Stimulated activated CD4-positive, alpha-beta T cell treated with anti-CD3 and anti-CD28 coated beads, TNF-alpha, amount 100 ng/mL, for 24 hours (primary cell): Measurements from ENCODE around the gene TMTC4.
"Not testable (repeated sequence)": the region's sequence is repeated elsewhere in the genome, so short reads cannot be mapped to it uniquely, and the experiment has no call there.

ENCODE experiments used
- DNase-seq, 3 experiments: peaks; one replicate each; pipeline ENCODE4 v3.0.0-alpha.2; 2020; ENCODE audit warnings: low read depth in 3 of 3

The TMTC4 gene

DNA sequence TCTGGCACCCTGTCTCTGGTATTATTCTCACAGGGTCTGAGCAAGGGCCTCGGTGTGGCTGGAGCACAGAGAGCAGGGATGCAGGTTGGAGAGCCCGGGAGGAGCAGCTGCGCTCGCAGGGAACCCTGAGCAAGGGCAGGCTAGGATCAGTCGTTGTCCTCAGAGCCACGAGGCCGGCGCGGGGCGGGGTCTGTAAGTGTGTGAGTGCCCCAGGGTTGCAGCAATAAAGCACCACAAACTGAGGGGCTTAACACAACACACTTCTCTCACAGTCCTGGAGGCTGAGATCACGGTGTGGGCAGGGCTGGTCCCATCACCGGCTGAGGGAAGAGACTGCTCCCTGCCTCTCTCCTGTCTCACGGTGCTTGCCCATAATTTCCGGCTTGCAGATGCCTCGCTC lies 47.5 kb downstream of the TMTC4 start:
- no peak for DNase-seq

DNA sequence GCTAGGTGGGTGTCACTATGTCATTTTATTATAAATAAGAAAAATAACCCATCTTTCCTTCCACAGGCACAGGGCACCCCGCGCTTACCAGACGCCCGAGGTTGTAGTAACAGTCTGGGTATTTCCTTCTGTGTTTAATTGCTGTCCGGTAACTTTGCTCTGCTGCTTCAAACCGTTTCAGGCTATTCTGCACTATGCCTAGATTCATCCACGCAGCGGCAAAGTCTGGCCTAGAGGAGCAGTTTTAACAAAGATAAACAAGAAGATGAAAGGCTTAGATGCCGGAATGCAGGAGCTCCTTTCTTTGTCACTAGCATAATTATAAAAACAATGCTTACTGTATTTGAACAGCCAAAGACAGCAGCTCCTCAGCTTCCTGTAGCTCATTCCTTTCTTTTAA lies 49.1 kb downstream of the TMTC4 start:
- DNase-seq, result no peak

DNA sequence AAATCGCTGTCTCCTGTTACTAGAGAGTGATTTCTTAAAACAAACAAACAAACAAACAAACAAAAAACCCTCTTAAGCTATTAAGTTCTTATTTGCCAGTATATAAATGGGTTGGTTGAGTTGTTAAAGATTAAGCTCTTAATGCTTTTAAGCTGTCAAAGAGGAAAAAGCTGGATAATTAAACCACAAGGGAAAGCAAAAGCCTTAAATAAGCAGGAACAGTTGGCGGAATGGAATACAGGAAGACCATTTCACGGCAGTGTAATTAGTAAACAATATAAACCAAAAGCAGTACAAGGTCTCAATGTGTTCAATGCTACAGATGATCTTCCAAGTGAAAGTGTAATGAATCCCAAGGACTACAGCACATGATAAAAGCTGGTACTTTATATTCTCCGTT lies 53.8 kb downstream of the TMTC4 start:
- DNase-seq, result no peak

DNA sequence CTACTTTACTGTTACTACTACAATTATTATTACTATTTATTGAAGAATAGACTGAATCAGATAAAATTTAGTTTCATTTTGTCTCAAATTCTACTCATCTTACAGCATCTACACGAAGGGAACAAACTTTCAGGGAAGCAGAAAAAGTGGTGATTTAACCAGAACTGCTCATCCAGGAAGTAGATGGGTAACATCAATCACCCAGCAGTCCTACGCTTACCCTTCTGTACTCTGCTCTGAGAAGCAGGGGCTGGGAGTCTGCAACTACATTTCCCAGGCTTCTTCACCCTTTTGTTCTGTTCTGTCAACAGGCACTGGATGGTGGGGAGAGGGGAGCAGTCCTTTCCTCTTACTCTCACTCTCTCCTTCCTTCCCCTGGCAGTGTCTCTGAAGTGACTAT lies 54.7 kb downstream of the TMTC4 start:
- DNase-seq, result no peak

DNA sequence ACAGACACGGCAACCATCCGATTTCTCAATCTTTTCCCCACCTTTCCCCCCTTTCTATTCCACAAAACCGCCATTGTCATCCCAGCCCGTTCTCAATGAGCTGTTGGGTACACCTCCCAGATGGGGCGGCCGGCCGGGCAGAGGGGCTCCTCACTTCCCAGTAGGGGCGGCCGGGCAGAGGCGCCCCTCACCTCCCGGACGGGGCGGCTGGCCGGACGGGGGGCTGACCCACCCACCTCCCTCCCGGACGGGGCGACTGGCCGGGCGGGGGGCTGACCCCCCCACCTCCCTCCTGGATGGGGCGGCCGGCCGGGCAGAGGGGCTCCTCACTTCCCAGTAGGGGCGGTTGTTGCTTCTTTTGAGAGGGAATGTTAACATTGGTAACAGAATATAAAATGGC lies 55.7 kb downstream of the TMTC4 start:
- DNase-seq, result not testable (repeated sequence)

DNA sequence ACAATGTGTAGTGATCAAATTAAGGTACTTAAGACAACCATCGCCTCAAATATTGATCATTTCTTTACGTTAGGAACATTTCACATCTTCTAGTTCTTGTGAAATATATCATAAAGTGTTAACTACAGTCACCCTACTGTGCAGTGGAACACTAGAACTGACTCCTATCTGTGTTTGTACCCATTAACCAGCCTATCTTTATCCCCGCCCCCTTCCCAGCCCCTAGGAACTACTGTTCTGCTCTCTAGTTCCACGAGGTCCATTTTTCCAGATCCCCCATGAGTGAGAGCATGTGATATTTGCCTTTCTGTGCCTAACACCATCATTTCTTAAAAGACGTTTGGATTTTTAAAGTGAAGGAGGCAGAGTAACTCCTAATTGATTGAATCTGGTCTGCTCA lies 61.6 kb downstream of the TMTC4 start:
- DNase-seq, result no peak

DNA sequence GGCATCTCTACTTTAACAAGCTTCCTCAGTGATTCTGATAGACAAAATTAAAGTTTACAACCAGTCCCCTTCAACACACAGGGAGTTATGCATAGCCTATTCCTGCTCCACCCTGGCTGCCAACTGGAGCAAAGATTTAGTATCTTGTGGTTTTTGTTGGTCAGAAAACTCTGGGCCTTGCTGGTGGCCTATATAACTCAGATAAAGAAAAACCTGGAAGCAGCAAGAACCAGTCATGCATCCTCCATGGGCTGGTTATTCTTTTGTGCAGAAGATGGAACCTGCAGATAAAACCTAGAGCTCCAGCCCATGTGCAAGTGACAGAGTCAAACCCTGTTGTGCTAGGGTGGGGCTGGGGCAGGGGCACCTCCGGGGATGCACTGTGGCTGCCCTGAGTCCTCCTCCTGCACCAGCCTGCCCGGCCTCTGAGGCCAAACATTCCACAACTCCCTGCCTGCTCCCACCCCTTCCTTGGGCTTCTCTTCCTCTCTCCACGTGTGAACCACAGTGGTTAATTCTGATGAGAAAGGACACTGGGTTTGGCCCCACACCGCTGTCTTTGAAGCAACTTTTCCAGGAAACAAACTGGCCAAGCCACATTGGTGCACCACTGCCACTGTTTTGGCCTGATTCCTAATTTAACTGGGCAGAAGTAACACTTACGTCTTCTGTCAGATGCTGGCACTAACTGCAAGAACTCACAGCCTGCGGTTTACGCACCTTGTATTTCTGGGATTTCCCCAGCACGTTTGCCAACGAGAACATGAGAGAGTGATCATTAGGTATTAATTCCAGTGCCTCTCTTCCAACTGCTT lies 62.7 kb downstream of the TMTC4 start:
- no peak for DNase-seq

DNA sequence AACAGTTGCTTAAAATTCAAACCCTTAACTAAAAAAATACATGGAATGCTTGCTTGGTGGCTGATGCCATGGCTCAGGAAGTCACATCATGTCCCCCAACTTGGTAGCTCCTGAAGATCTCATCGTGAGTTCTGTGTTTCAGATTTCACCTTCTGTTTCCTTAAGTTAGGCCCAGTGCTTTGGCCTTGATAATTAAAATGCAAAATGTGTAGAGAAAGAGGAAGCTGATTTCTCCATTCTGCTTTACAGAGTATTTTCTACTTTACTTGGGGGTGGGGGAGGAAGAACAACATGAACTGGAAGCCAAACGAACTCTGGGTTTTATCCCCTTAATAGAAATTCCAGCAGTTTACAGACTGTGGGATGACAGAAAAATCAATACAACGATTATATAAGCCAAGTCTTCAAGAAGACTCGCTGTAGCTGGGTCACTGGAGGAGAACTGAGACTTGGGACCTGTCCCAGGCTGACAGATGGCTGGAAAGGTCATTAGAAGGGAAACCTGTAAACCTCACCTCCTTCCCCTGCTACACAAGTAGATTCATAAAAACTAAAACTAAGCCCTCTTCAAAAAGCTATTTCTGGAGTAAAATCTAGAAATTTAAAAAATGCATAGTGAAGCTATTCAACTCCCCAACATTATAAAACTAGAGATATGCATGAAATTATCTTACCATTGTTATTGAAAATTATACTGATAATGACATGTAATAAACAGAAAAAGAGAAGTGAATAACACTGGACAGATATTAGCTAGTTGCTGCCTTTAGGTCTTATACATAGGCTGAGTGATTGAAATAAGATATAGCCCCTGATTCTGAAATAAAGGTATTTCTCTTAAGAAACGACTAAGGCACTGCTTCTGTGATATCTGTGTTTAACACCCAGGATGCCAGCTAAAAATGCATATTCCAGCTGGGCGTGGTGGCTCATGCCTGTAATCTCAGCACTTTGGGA lies 63.9 kb downstream of the TMTC4 start:
- no peak for DNase-seq

DNA sequence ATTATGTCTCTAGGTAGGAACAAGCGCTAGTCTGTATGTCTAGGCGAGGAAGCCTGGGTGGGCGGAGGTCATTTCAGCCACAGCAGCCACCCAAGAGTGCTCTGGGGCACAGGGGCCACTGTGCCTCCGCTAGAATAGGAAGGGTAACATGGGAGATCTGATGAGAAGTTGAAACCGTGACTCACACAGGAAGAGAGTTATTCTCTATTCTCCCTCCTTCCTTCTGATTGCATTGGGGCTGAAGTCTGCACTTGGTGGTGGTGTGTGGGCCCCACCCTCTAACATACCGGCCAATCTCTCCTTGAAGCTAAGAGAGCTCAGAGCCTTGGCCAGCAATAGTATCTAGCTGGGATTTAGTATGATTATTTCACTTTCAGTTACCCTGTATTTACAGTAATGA lies 65.7 kb downstream of the TMTC4 start:
- no peak for DNase-seq

DNA sequence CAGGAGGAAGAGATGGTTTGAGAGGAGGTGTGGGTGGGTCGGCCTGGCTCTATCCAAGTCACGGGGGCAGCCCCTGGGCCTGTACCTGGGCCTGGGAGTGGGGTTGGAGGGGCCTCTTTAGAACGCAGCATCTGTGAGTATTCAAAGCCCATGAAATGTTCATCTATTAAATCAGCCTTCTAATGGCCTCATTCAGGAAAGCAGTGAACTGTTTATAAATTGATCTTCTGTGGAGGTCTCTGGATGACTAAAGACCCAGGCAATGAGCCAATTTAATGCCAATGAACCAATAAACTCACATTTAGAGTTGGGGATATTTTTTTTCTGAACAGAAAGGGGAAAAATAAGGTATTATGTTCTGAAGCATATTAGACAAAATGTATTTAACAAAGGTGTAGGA lies 66.1 kb downstream of the TMTC4 start:
- DNase-seq, result no peak

DNA sequence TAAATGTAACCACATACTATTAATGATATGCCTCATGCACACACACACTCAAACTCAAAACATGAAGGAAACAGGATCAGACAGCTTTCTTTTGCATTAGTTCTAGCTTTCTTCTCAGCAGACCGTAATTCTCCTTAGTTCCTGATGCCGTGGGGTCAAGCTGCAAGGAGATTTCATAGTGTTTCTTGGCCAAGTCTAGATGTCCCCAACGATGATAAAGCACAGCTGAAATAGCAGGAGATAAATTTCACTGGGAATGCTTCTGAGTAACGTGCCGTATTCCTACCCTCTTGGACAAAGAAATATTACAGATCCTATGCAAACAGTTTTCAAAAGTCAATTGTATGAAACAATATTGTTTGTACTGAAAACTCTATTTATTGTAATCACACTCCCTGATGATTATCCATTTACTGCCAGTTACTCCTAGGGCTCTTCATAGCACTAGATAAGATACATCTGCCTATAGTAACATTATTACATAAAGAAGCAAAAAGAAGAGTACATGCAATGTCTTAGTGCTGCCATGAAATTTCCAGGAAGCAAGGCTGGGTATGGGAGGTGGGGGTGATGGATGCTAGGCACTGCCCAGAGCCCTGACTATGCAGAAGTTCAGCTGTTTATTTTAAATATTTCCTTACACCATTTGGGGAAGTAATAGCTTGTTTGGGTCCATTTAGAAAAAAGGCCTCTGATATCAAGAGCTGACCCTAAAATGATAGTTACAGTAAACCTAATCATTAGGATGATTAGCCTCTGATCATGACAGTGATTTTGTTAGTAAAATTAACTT lies 69.5 kb downstream of the TMTC4 start:
- no peak for DNase-seq

DNA sequence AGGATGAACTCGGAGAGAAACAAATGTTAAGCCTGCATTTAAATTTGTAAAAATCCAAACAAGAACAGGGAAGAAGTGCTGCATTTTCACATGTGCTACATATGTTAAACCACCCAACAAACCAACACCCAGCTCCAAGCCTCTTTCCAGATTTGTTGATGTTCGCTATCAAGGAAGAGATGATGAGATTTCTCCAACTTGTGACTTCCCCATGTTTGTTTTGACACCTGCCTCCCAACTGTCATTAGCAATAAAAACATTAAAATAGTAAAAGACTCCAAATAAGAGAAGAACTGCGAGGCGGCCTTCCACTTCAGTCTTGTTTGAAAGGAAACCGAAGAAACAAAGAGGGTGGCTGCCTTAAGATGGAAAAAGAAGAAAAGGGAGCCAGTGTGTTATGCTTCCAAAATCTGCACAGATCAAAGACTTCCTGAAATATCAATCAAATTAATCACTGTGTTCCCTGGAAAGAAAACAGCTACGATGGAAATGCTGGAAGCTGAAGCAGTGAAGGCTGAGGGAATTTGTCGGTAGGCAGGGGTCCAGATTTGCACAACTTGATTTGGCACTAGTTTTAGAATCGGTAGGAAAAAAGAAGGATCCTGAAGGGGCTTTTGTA lies 72.0 kb downstream of the TMTC4 start:
- DNase-seq, result no peak

DNA sequence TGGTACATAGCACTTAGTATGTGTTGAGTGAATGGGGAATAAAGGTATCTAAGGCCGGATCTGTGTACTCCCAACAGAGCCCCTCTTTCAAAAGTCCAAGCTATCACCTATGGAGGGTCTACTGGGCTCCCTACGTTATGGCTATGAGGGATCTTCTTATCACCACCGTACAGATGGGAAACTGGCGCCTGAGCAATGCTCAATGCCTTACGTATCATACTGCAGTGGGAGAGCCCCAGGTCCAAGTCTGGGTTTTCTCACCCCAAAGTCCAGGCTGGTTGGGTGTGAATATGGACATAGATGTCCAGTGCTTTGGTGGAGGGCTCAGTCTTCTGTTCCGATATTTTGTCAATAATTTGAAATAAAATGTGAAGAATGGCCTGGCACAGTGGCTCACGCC lies 72.9 kb downstream of the TMTC4 start:
- DNase-seq, result no peak

DNA sequence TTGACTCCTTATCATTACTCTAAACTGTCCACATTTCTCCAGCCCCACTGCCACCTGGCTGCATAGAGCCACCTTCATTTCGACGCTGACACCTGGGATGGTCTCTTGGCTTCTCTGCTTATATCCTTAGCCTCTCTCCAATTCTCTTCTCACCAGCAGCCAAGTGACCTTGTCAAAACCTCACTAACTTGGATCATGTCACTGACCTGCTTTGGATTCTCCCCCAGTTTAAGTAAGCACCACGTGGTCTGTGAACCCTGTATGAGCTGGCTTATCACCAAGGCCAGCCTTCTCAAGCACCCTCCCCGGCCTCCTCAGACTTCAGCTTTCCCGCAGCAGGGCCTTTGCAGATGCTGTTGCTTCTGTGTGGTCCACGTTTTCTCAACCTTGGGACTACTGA lies 73.7 kb downstream of the TMTC4 start:
- no peak for DNase-seq

DNA sequence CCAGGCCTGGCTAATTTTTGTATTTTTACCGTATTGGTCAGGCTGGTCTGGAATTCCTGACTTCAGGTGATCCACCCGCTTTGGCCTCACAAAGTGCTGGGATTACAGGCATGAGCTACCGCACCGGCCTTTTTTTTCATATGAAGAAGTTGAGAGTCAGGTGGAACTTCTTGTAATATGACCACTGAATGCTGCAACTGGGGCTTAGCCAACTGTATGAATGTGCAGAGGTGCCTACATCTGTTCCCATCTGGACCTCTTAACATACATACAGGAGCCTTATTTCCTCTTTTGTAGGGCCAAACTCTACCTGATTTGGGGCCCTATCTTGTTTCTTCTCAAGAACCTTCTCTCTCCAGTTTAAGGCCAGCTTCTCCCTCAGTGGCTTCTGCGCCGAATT lies 74.1 kb downstream of the TMTC4 start:
- DNase-seq, result no peak

DNA sequence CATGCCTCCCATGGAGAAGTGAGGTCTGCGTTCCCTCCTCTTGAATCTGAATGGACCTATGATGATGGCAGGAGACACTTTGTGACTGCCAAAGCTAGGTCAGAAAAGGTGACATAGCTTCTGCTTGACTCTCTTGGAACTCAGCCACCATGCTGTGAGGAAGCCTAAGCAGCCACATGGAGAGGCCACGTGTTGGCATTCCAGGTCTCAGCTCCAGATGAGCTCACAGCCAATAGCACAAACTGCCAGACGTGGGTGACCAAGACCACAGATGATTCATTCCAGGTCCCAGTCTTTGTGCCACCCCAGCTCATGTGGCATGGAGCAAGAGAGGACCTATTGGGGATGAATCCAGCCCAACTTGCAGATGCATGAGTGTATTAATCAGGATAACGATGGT lies 77.3 kb downstream of the TMTC4 start:
- DNase-seq, result no peak

DNA sequence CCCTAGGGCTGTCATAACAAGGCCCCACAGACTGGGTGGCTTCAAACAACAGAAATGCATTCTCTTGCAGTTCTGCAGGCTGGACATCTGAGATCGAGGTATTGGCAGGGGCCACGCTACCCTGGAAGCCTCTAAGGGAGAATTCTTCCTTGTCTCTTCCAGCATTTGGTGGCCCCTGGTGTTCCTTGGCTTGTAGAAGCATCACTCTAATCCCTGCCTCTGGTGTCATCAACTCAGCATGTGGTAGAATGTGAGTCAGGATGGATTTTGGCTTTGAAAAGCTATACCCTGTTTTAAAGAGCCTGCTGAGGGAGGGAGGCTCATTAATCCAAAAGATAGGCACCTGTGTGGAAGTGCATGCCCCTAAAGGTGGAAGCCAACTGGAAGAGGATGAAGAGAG lies 78.1 kb downstream of the TMTC4 start:
- no peak for DNase-seq

DNA sequence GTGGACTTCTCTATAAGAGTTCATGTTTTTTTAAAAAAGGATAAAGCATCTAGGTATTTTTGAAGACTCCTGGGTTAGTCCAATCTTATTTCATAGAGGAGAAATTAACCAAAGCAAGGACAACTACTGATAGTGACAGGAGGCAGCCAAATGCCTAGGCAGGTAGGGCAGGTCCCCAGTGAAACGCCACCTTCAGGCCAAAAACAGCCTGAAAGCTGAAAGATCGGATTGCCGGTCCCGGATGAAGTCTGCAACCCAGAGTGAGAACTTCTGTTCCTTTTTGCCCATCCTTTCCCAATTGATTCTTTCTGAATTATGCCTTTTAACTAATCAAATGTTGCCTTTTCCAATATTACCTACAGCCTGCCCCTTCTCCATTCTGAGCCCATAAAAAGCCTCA lies 79.9 kb downstream of the TMTC4 start:
- DNase-seq, result no peak

DNA sequence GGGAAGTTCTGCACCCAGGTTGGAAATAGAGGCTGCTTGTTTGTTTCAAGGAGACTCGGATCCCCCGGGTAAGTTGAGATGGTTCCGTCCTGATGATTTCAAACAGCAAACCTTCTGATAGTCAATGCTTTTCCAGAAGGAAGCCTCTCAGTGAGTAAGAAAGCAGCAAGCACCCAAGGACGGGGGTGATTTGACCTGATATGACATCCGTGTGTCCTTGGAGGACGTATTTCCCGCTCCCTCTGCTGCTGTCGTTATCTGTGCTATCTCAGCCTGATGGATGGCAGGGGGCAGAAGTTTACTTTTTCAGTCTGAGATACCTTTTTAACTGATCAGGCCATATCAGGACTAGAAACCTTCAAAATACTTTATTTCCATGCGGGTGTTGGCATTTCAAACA lies 80.3 kb downstream of the TMTC4 start:
- DNase-seq, result no peak

DNA sequence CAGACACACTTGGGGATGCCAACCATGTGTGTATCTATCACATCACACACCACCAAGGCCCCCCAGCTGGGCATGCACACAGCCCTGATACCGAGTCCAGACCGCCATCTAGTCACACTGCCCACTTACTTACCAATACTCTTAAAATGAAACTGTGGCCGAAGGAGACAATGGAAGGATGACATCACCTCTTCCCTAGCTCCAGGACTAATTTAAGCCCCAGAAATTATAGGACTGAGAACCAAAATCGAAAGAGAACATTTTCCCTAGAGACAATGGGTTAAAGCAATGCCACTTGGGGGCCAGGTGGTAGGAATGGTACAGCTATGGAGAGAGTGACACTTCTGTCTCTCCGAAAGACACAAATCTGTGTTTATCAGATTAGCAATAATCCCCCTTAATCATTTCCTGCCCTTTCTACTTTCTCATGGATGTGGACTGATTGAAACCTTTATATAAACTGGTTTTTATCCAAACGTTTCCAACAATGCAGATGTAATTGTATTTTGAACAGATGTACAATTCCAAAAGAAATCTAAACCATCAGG lies 85.3 kb downstream of the TMTC4 start:
- no peak for DNase-seq
